Skeletal muscle tissue (tissue), 4 donors: ENCODE measurements around the gene MSI2. TPM values are rescaled to one million over a fixed set of nuclear protein-coding genes. Genes with fewer than 3 reads are reported as not detected.
A peak's percentile ranks its signal among the peaks of the same experiment; 100 is the strongest.

Experiments used
- H3K27ac ChIP-seq: one replicate; pipeline ENCODE4 v1.7.0; 2013; ENCODE audit warnings: mild to moderate bottlenecking, low read depth, low read length, inconsistent platforms
- H3K27me3 ChIP-seq, 3 donors: one replicate each; pipeline ENCODE4 v1.7.0; 2013; ENCODE audit warnings: low read length in 3 of 3; ENCODE audit not compliant: control insufficient read depth in 3 of 3, insufficient read depth in 3 of 3
- H3K36me3 ChIP-seq, 3 donors: one replicate each; pipeline ENCODE4 v1.7.0; 2013; ENCODE audit warnings: low read length in 3 of 3; ENCODE audit not compliant: control insufficient read depth in 3 of 3, insufficient read depth in 3 of 3
- H3K4me1 ChIP-seq, 3 donors: one replicate each; pipeline ENCODE4 v1.7.0; 2013; ENCODE audit warnings: low read length in 3 of 3, mild to moderate bottlenecking in 3 of 3; ENCODE audit not compliant: control insufficient read depth in 3 of 3, insufficient read depth in 3 of 3
- H3K4me3 ChIP-seq, 3 donors: one replicate each; pipeline ENCODE4 v1.7.0; 2013; ENCODE audit warnings: low read length in 3 of 3
- H3K9ac ChIP-seq, 3 donors: one replicate each; pipeline ENCODE4 v1.7.0; 2013; ENCODE audit warnings: low read length in 3 of 3, mild to moderate bottlenecking in 3 of 3, moderate library complexity in 2 of 3, low read depth in 1 of 3
- H3K9me3 ChIP-seq, 3 donors: one replicate each; pipeline ENCODE4 v1.7.0; 2013; ENCODE audit warnings: low read length in 3 of 3; ENCODE audit not compliant: control insufficient read depth in 3 of 3
- total RNA-seq: library from RNA; depleted of rRNA; stranded (reverse); fragments of >200 nt; gene quantifications from one replicate; pipeline ENCODE4 v1.2.3, GENCODE V29; 2014
- donor health status: Osteomylitis.

The MSI2 gene
- total RNA-seq, 1 donor from 2014 or later: 20.4 TPM

- Histone ChIP-seq H3K9ac (no peak overlapping the region), H3K4me1 (peaks cover 6 to 46% (median 22%) of the 10 kb centered on the region in 3 donors), H3K4me3 (no peak overlapping the region), H3K9me3 (no peaks in the 10 kb centered on the region), H3K27me3 (no peaks in the 10 kb centered on the region), H3K36me3 (peaks cover 0 to 2% (median 0%) of the 10 kb centered on the region in 3 donors), H3K27ac (no peak overlapping the region)
These were observed 177.1 kb downstream of the MSI2 start for GRCh38 chr17:57433452-57433851.

GRCh38 chr17:57434361-57434760 lies 178.0 kb downstream of the MSI2 start:
- Histone ChIP-seq H3K27me3 (no peaks in the 10 kb centered on the region), H3K9me3 (no peaks in the 10 kb centered on the region), H3K9ac (no peak overlapping the region), H3K36me3 (peaks cover 0 to 2% (median 0%) of the 10 kb centered on the region in 3 donors), H3K4me1 (peaks cover 6 to 43% (median 17%) of the 10 kb centered on the region in 3 donors), H3K27ac (no peak overlapping the region), H3K4me3 (no peak overlapping the region)

GRCh38 chr17:57436565-57436964 lies 180.2 kb downstream of the MSI2 start:
- no peak overlapping the region for H3K4me3 ChIP-seq
- no peaks in the 10 kb centered on the region for H3K27me3 ChIP-seq
- peaks cover 23 to 52% (median 34%) of the 10 kb centered on the region in 3 donors for H3K4me1 ChIP-seq
- no peak overlapping the region for H3K27ac ChIP-seq
- peaks cover 0 to 2% (median 0%) of the 10 kb centered on the region in 3 donors for H3K36me3 ChIP-seq
- no peak overlapping the region for H3K9ac ChIP-seq
- no peaks in the 10 kb centered on the region for H3K9me3 ChIP-seq

- Histone ChIP-seq H3K9ac (no peak overlapping the region), H3K27me3 (no peaks in the 10 kb centered on the region), H3K9me3 (no peaks in the 10 kb centered on the region), H3K36me3 (peaks cover 0 to 1% (median 0%) of the 10 kb centered on the region in 3 donors), H3K4me3 (no peak overlapping the region), H3K4me1 (peaks cover 29 to 67% (median 41%) of the 10 kb centered on the region in 3 donors), H3K27ac (no peak overlapping the region)
These were observed 181.9 kb downstream of the MSI2 start for GRCh38 chr17:57438066-57438731.

GRCh38 chr17:57439651-57440050 lies 183.3 kb downstream of the MSI2 start:
- Histone ChIP-seq H3K4me3 (no peak overlapping the region), H3K9me3 (no peaks in the 10 kb centered on the region), H3K9ac (no peak overlapping the region), H3K4me1 (peaks cover 40 to 82% (median 56%) of the 10 kb centered on the region in 3 donors), H3K36me3 (no peaks in the 10 kb centered on the region), H3K27me3 (no peaks in the 10 kb centered on the region), H3K27ac (peak overlapping the region; percentile 52)

GRCh38 chr17:57440522-57441269 lies 184.4 kb downstream of the MSI2 start:
- Histone ChIP-seq H3K27ac (no peak overlapping the region), H3K9ac (peak overlapping the region in 1 of 3 donors; percentile 40), H3K4me3 (peak overlapping the region in 1 of 3 donors; percentile 35)

GRCh38 chr17:57441270-57441600 lies 184.9 kb downstream of the MSI2 start:
- H3K4me3 ChIP-seq: peak overlapping the region in 1 of 3 donors; percentile 2
- no peaks in the 10 kb centered on the region for H3K27me3 ChIP-seq
- H3K9ac ChIP-seq: peak overlapping the region in 1 of 3 donors; percentile 41
- H3K4me1 ChIP-seq: peaks cover 50 to 88% (median 67%) of the 10 kb centered on the region in 3 donors
- no peaks in the 10 kb centered on the region for H3K9me3 ChIP-seq
- H3K36me3 ChIP-seq: no peaks in the 10 kb centered on the region
- H3K27ac ChIP-seq: no peak overlapping the region

More at GRCh38 chr17:57440522-57441269, 184.4 kb downstream of the MSI2 start:
- Histone ChIP-seq H3K27me3 (no peaks in the 10 kb centered on the region), H3K36me3 (no peaks in the 10 kb centered on the region), H3K9me3 (no peaks in the 10 kb centered on the region), H3K4me1 (peaks cover 47 to 84% (median 63%) of the 10 kb centered on the region in 3 donors)

- no peaks in the 10 kb centered on the region for H3K27me3 ChIP-seq
- H3K27ac ChIP-seq: peak overlapping the region; percentile 88
- no peak overlapping the region for H3K4me3 ChIP-seq
- no peaks in the 10 kb centered on the region for H3K36me3 ChIP-seq
- H3K9ac ChIP-seq: peak overlapping the region in 2 of 3 donors; percentile 55 to 71
- peaks cover 50 to 80% (median 65%) of the 10 kb centered on the region in 3 donors for H3K4me1 ChIP-seq
- no peaks in the 10 kb centered on the region for H3K9me3 ChIP-seq
These were observed 186.1 kb downstream of the MSI2 start for GRCh38 chr17:57442401-57442823.

GRCh38 chr17:57442914-57443571 lies 186.7 kb downstream of the MSI2 start:
- H3K9ac ChIP-seq: peak overlapping the region; percentile 55 to 71 (median 59)
- peak overlapping the region; percentile 88 for H3K27ac ChIP-seq
- H3K4me1 ChIP-seq: peaks cover 50 to 81% (median 60%) of the 10 kb centered on the region in 3 donors

More at GRCh38 chr17:57442914-57443571, 186.7 kb downstream of the MSI2 start:
- no peaks in the 10 kb centered on the region for H3K9me3 ChIP-seq
- H3K36me3 ChIP-seq: no peaks in the 10 kb centered on the region
- H3K4me3 ChIP-seq: peak overlapping the region in 2 of 3 donors; percentile 12 to 41
- no peaks in the 10 kb centered on the region for H3K27me3 ChIP-seq
